ENCODE data around the gene COMT. TPM values are rescaled to one million over a fixed set of nuclear protein-coding genes. Genes with fewer than 3 reads are reported as not detected.

Gene COMT
- total RNA-seq, 4 donors from 2014 or later: 80.1 to 228 (median 190) TPM

GRCh38 chr22:19962909-19963806, 21.6 kb downstream of the COMT start:
- TF ChIP-seq CTCF (IDR thresholded peaks at IDR 0.05; ENCODE audit: low read depth): no peak

GRCh38 chr22:19963863-19964642, 22.5 kb downstream of the COMT start:
- TF ChIP-seq CTCF (IDR thresholded peaks at IDR 0.05; ENCODE audit: low read depth): no peak

- no peak for TF ChIP-seq CTCF (IDR thresholded peaks at IDR 0.05; ENCODE audit: low read depth)
Measured at GRCh38 chr22:19964701-19965386, 23.3 kb downstream of the COMT start.

- no peak for TF ChIP-seq CTCF (IDR thresholded peaks at IDR 0.05; ENCODE audit: low read depth)
Measured at GRCh38 chr22:19965771-19966709, 24.5 kb downstream of the COMT start.

- TF ChIP-seq CTCF (IDR thresholded peaks at IDR 0.05; ENCODE audit: low read depth): no peak
Measured at GRCh38 chr22:19966908-19967750, 25.6 kb downstream of the COMT start.

- no peak for TF ChIP-seq CTCF (IDR thresholded peaks at IDR 0.05; ENCODE audit: low read depth)
Measured at GRCh38 chr22:19967850-19968449, 26.4 kb downstream of the COMT start.
